ENCODE results near the gene SCN5A. TPM values are rescaled to one million over a fixed set of nuclear protein-coding genes. Genes with fewer than 3 reads are reported as not detected.

The SCN5A gene
- polyA plus RNA-seq, 1 of the 3 experiments (the other 2 are of a cell fraction): 0.18 TPM

DNA sequence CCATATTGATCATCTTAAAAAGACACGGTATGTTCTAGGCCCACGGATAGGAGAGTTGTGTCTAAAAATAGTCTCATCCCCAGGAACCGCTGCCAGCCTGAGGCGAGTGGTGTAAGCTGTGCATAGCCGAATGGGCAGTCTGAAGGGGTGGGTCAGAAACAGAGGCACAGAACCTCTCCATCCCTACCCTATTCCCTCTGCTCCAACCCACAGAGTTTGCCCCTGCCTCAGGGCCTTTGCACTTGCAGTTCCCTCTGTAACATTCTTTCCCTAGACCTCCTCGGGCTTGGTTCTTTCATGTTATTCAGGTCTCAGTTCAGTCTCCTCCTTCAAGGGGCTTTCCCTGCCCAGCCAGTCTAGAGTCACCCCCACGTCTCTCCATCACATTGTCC lies 4.8 kb downstream of the SCN5A start:
- H3K9me3 ChIP-seq: no peaks in the 10 kb centered on the region
- DNase-seq: peak; percentile 3
- TF ChIP-seq TEAD4 (IDR thresholded peaks at IDR 0.05; ENCODE audit: borderline replicate concordance, insufficient read depth): no peak
- TF ChIP-seq NFIC (IDR thresholded peaks at IDR 0.05; ENCODE audit: borderline replicate concordance): no peak
- H3F3A ChIP-seq (replicated peaks; ENCODE audit: insufficient read depth): no peaks in the 10 kb centered on the region
- no peaks in the 10 kb centered on the region for H4K20me1 ChIP-seq (ENCODE audit: insufficient read depth)
- 55% methylated on average over 7 of the region's 7 CpGs for WGBS (ENCODE audit: low lambda C conversion rate)
- H3K4me1 ChIP-seq (ENCODE audit: control insufficient read depth in 1 of 2, insufficient read depth in 2 of 2, low read depth in 1 of 2, low read length in 1 of 2): peaks cover 0 to 8% of the 10 kb centered on the region in 2 experiments; a peak in 1 of 4 replicates
- H3K27me3 ChIP-seq (ENCODE audit: insufficient read depth): peaks cover 12% of the 10 kb centered on the region; the same call in 1 of the 2 replicates
- no peak overlapping the region for H3K4me3 ChIP-seq (ENCODE audit: low read depth in 2 of 2, low read length in 1 of 2)
- no peak overlapping the region for H3K9ac ChIP-seq
- H3K4me2 ChIP-seq: no peak overlapping the region
- H3K36me3 ChIP-seq (replicated peaks in 1 of 2; ENCODE audit: control insufficient read depth in 1 of 2, insufficient read depth in 2 of 2, low read length in 1 of 2): no peaks in the 10 kb centered on the region
- no peaks in the 10 kb centered on the region for H3K9me2 ChIP-seq
- ChIA-PET POLR2A (no interaction called here), CTCF (interaction anchor here (1.8 to 5.9 kb wide), 3 partner anchors 11 to 123 kb away, joined by 5 to 24 read pairs (median 11); no protein-coding TSS in a partner anchor)
- no peaks in the 10 kb centered on the region for H3K79me2 ChIP-seq (ENCODE audit: insufficient read depth)
- no peak overlapping the region for H3K27ac ChIP-seq (ENCODE audit: low read depth in 2 of 2, low read length in 1 of 2)
- H2AFZ ChIP-seq (ENCODE audit: low read depth): no peak overlapping the region

DNA sequence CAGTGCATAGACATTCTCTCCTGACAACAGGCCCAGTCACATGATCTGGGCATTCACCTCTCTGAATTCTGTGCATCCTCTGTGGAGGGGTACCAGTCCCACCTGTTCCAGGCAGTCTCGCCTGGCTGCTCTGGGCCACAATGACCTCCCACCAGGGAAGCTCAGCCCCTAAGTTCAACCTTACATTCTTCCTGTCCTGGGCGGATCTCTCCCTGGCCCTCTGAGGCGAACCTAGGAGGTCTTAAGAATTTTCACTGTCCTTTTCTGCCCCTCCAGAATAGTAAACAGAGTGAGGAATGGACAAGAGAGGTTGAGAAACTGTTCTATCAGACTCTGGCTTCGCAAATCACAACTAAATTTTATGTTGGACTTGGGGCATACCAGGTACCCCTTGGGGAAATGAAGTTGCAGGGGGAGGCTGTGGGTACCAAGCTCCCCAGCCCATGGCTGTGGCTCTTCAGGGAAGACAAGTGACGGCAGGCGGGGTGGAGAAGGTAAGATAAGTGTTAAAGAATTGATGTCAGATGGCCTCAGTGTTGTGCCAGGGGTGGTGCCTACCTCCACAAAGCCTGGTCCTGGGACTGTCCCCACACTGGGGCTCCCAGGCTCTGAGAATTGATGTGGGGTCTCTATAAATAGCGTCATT lies 5.3 kb downstream of the SCN5A start:
- CTCF ChIA-PET: interaction anchor here (1.8 to 5.9 kb wide), 2 partner anchors 12 to 123 kb away, joined by 11 to 24 read pairs; no protein-coding TSS in a partner anchor
- Histone ChIP-seq H3K79me2 (ENCODE audit: insufficient read depth) (no peaks in the 10 kb centered on the region), H3K27ac (ENCODE audit: low read depth in 2 of 2, low read length in 1 of 2) (no peak overlapping the region), H3K4me2 (no peak overlapping the region), H3K4me3 (ENCODE audit: low read depth in 2 of 2, low read length in 1 of 2) (no peak overlapping the region), H3K27me3 (ENCODE audit: insufficient read depth) (peaks cover 11% of the 10 kb centered on the region; the same call in 1 of the 2 replicates), H3K4me1 (ENCODE audit: control insufficient read depth in 1 of 2, insufficient read depth in 2 of 2, low read depth in 1 of 2, low read length in 1 of 2) (peaks cover 0 to 8% of the 10 kb centered on the region in 2 experiments; a peak in 1 of 4 replicates), H2AFZ (ENCODE audit: low read depth) (no peak overlapping the region), H3F3A (replicated peaks; ENCODE audit: insufficient read depth) (no peaks in the 10 kb centered on the region), H4K20me1 (ENCODE audit: insufficient read depth) (no peaks in the 10 kb centered on the region), H3K9ac (no peak overlapping the region), H3K36me3 (replicated peaks in 1 of 2; ENCODE audit: control insufficient read depth in 1 of 2, insufficient read depth in 2 of 2, low read length in 1 of 2) (no peaks in the 10 kb centered on the region), H3K9me2 (no peaks in the 10 kb centered on the region), H3K9me3 (no peaks in the 10 kb centered on the region)
- no peak for TF ChIP-seq FOSL2 (IDR thresholded peaks at IDR 0.05; ENCODE audit: borderline replicate concordance, low read depth)
- no peak for TF ChIP-seq GATA2 (CRISPR knock-in tag; IDR thresholded peaks at IDR 0.05)
- TF ChIP-seq EZH2phosphoT487 (IDR thresholded peaks at IDR 0.05; ENCODE audit: borderline replicate concordance, low read depth): no peak
- TF ChIP-seq MEF2A (IDR thresholded peaks at IDR 0.05; ENCODE audit: borderline replicate concordance, low read depth): no peak
- no peak for TF ChIP-seq TCF12 (IDR thresholded peaks at IDR 0.05)
- DNase-seq: peak; percentile 12
- POLR2A ChIA-PET: no interaction called here
- WGBS (ENCODE audit: low lambda C conversion rate): 51% methylated on average over 7 of the region's 7 CpGs

DNA sequence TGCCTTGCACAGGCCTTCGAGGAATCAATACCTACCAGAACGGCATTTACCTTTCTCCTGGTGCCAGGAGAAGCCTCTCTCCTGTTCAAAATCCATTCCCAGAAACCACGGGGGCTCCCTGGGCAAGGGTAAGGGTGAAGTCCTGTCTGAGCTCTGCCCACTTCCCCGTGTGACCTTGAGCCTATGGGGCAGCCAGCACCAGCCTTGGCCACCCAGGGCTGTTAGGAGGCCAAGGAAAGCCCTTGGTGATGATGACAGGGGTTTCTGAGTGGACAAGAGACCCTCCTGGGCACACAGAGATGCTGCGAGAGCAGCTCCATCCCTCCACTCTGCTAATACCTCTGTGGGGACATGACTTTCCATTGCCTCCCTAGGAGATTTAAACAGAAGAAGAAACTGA lies 5.9 kb downstream of the SCN5A start:
- H3K27me3 ChIP-seq (ENCODE audit: insufficient read depth): peaks cover 6% of the 10 kb centered on the region; the same call in 1 of the 2 replicates
- no peaks in the 10 kb centered on the region for H3F3A ChIP-seq (replicated peaks; ENCODE audit: insufficient read depth)
- H3K4me1 ChIP-seq (ENCODE audit: control insufficient read depth in 1 of 2, insufficient read depth in 2 of 2, low read depth in 1 of 2, low read length in 1 of 2): peaks cover 0 to 3% of the 10 kb centered on the region in 2 experiments; a peak in 1 of 4 replicates
- H4K20me1 ChIP-seq (ENCODE audit: insufficient read depth): no peaks in the 10 kb centered on the region
- DNase-seq: peak; percentile 4
- no peaks in the 10 kb centered on the region for H3K9me2 ChIP-seq
- ChIA-PET CTCF (interaction anchor here (1.5 to 5.9 kb wide), 4 partner anchors 8 to 122 kb away, joined by 3 to 24 read pairs (median 18); no protein-coding TSS in a partner anchor), POLR2A (no interaction called here)
- no peak overlapping the region for H3K4me3 ChIP-seq (ENCODE audit: low read depth in 2 of 2, low read length in 1 of 2)
- H3K27ac ChIP-seq (ENCODE audit: low read depth in 2 of 2, low read length in 1 of 2): no peak overlapping the region
- no peaks in the 10 kb centered on the region for H3K9me3 ChIP-seq
- no peak overlapping the region for H3K9ac ChIP-seq
- TF ChIP-seq YY1 (IDR thresholded peaks at IDR 0.05; ENCODE audit: low read depth) (no peak), NRF1 (IDR thresholded peaks at IDR 0.05; ENCODE audit: low read depth, low read length) (no peak), USF1 (IDR thresholded peaks at IDR 0.05; ENCODE audit: borderline replicate concordance, low read depth) (no peak), TEAD4 (IDR thresholded peaks at IDR 0.05; ENCODE audit: borderline replicate concordance, insufficient read depth) (no peak), GATA2 (CRISPR knock-in tag; IDR thresholded peaks at IDR 0.05) (no peak), ELF1 (IDR thresholded peaks at IDR 0.05) (no peak), FOXM1 (IDR thresholded peaks at IDR 0.05; ENCODE audit: low read depth) (no peak), SIN3A (IDR thresholded peaks at IDR 0.05; ENCODE audit: borderline replicate concordance, low read depth, low read length) (no peak), POLR2AphosphoS5 (IDR thresholded peaks at IDR 0.05; ENCODE audit: low read depth, low read length) (no peak), EZH2phosphoT487 (IDR thresholded peaks at IDR 0.05; ENCODE audit: borderline replicate concordance, low read depth) (no peak), SMC3 (IDR thresholded peaks at IDR 0.05; ENCODE audit: low read depth, low read length) (no peak), RFX5 (IDR thresholded peaks at IDR 0.05; ENCODE audit: low read length) (no peak), IRF3 (IDR thresholded peaks at IDR 0.05; ENCODE audit: low read depth, low read length) (no peak), PBX3 (IDR thresholded peaks at IDR 0.05) (no peak), FOXJ3 (CRISPR knock-in tag; IDR thresholded peaks at IDR 0.05) (no peak), FOSL2 (IDR thresholded peaks at IDR 0.05; ENCODE audit: borderline replicate concordance, low read depth) (no peak)
- no peak overlapping the region for H3K4me2 ChIP-seq
- 32% methylated on average over 3 of the region's 5 CpGs for WGBS (ENCODE audit: low lambda C conversion rate)
- H3K36me3 ChIP-seq (replicated peaks in 1 of 2; ENCODE audit: control insufficient read depth in 1 of 2, insufficient read depth in 2 of 2, low read length in 1 of 2): no peaks in the 10 kb centered on the region
- H3K79me2 ChIP-seq (ENCODE audit: insufficient read depth): no peaks in the 10 kb centered on the region
- no peak overlapping the region for H2AFZ ChIP-seq (ENCODE audit: low read depth)

Data from SK-N-SH (cell line).